ENCODE measurements around the gene KIF17. TPM values are rescaled to one million over a fixed set of nuclear protein-coding genes. Genes with fewer than 3 reads are reported as not detected.

Gene KIF17
- total RNA-seq, 4 donors from 2014 or later: 0.76 to 5.6 (median 2.1) TPM

DNA sequence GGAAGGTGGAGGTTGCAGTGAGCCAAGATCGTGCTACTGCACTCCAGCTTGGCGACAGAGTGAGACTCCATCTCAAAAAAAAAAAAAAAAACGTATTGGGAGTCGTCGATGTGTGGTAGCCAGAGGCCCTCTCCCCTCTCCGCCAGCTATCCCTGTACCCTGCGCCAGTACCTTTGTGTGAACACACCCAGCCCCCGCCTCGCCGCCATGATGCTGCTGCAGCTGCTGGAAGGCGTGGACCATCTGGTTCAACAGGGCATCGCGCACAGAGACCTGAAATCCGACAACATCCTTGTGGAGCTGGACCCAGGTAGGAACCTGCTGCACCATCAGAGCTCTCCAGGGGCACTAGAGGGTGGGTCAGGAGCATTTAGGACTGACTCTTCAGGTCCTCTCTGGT, 72.4 kb downstream of the KIF17 start:
- TF ChIP-seq, protein P1, sequence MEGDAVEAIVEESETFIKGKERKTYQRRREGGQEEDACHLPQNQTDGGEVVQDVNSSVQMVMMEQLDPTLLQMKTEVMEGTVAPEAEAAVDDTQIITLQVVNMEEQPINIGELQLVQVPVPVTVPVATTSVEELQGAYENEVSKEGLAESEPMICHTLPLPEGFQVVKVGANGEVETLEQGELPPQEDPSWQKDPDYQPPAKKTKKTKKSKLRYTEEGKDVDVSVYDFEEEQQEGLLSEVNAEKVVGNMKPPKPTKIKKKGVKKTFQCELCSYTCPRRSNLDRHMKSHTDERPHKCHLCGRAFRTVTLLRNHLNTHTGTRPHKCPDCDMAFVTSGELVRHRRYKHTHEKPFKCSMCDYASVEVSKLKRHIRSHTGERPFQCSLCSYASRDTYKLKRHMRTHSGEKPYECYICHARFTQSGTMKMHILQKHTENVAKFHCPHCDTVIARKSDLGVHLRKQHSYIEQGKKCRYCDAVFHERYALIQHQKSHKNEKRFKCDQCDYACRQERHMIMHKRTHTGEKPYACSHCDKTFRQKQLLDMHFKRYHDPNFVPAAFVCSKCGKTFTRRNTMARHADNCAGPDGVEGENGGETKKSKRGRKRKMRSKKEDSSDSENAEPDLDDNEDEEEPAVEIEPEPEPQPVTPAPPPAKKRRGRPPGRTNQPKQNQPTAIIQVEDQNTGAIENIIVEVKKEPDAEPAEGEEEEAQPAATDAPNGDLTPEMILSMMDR (IDR thresholded peaks at IDR 0.05): no peak
- TF ChIP-seq POLR2A (IDR thresholded peaks at IDR 0.05): no peak
- TF ChIP-seq EP300 (IDR thresholded peaks at IDR 0.05): no peak
- H3K27me3 ChIP-seq: no peaks in the 10 kb centered on the region
- H3K27ac ChIP-seq: no peak overlapping the region
- no peak for DNase-seq (ENCODE audit: low spot score in 2 of 2)
- 80% methylated on average over 14 of the region's 14 CpGs for WGBS
- H3K36me3 ChIP-seq: peaks cover 83% of the 10 kb centered on the region
- H3K4me1 ChIP-seq: no peaks in the 10 kb centered on the region
- no peaks in the 10 kb centered on the region for H3K9me3 ChIP-seq
- H3K4me3 ChIP-seq: no peak overlapping the region

DNA sequence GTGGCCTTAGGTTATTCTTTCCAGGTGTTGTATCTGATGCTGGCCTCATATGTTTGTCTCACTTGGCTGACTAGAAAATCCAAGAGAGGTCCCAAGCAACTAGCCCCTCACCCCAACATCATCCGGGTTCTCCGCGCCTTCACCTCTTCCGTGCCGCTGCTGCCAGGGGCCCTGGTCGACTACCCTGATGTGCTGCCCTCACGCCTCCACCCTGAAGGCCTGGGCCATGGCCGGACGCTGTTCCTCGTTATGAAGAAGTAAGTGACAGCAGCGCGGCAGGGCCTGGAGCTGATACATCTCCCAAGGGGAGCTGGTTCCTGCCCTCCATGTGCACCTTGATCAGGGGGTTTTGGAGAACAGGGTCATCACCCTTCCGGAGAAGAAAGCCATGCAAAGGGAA, 73.4 kb downstream of the KIF17 start:
- no peak overlapping the region for H3K27ac ChIP-seq
- TF ChIP-seq POLR2AphosphoS5 (IDR thresholded peaks at IDR 0.05) (no peak), EP300 (IDR thresholded peaks at IDR 0.05) (no peak), POLR2A (IDR thresholded peaks at IDR 0.05) (no peak)
- TF ChIP-seq, protein P1 (IDR thresholded peaks at IDR 0.05): no peak
- no peak for DNase-seq (ENCODE audit: low spot score in 2 of 2)
- H3K4me1 ChIP-seq: no peaks in the 10 kb centered on the region
- H3K27me3 ChIP-seq: no peaks in the 10 kb centered on the region
- 89% methylated on average over 13 of the region's 13 CpGs for WGBS
- H3K4me3 ChIP-seq: no peak overlapping the region
- H3K9me3 ChIP-seq: no peaks in the 10 kb centered on the region
- H3K36me3 ChIP-seq: peaks cover 83% of the 10 kb centered on the region

DNA sequence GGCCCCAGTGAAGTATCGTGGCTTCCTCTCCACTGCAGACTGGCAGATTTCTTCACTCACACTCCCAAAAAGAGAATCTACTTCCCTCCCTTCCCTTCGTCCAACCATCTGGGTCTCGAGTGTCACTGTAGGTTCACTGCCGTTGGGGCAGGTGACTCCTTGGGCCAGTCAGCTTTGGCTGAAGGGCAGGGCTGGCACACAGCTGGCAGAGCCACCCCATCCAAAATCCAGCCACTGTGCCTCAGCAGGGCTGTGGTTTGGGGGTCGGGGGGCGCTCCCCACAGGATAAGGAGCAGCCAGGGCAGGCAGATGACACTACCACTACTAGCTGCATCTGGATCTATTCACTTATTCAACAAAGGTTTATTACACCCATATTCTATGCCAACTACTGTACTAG, 74.7 kb downstream of the KIF17 start:
- Histone ChIP-seq H3K36me3 (peaks cover 83% of the 10 kb centered on the region), H3K4me3 (no peak overlapping the region), H3K27ac (no peak overlapping the region), H3K27me3 (no peaks in the 10 kb centered on the region), H3K9me3 (no peaks in the 10 kb centered on the region), H3K4me1 (no peaks in the 10 kb centered on the region)
- WGBS: 74% methylated on average over 6 of the region's 6 CpGs
- DNase-seq (ENCODE audit: low spot score in 2 of 2): no peak
- TF ChIP-seq, protein P1 (IDR thresholded peaks at IDR 0.05): no peak
- TF ChIP-seq EP300 (IDR thresholded peaks at IDR 0.05) (no peak), POLR2AphosphoS5 (IDR thresholded peaks at IDR 0.05) (no peak), POLR2A (IDR thresholded peaks at IDR 0.05) (no peak)

DNA sequence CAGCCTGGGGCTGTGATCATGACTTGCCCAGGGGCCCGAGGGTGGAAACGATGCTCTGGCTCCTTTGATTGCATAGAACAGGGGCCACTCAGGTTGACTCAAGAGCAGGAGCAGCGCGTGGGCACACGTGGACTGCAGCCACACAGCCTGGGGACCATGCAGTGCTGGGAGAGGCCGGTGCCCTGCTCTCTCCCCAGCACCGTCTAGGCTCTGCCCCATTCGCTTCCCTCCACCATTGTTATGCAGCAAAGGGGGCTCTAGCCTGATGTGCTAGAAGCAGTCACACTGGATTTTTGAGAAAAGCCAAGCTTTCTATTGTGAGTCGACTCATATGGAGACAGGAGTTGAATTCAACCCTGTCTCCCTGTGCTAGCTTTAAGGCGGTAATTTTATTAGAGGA, 75.8 kb downstream of the KIF17 start:
- WGBS: 84% methylated on average over 10 of the region's 10 CpGs
- DNase-seq (ENCODE audit: low spot score in 2 of 2): no peak
- no peak overlapping the region for H3K4me3 ChIP-seq
- no peaks in the 10 kb centered on the region for H3K9me3 ChIP-seq
- H3K27ac ChIP-seq: no peak overlapping the region
- TF ChIP-seq POLR2A (IDR thresholded peaks at IDR 0.05) (no peak), POLR2AphosphoS5 (IDR thresholded peaks at IDR 0.05) (no peak), EP300 (IDR thresholded peaks at IDR 0.05) (no peak)
- TF ChIP-seq, protein P1 (IDR thresholded peaks at IDR 0.05): no peak
- H3K36me3 ChIP-seq: peaks cover 86% of the 10 kb centered on the region
- no peaks in the 10 kb centered on the region for H3K4me1 ChIP-seq
- H3K27me3 ChIP-seq: no peaks in the 10 kb centered on the region

DNA sequence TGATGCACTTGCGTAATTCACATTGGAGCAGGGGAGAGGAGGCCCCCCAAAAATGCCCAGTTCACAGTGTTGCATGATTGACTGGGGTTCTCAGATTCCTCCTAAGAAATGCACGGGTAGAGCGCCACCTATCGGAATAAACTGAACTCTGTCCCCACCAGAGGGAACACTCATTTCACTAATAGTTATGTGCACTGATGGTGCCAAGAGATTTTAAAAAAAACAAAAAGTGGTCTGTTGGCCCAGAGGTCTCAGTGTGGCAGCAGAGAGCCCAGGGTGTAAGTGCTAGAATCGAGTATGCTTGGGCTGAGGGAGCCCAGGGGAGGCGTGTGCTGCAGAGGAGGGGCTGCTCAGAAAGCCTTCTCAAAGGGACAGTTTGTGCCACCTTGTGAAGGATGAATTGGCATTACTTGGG, 77.6 kb downstream of the KIF17 start:
- H3K36me3 ChIP-seq: peaks cover 76% of the 10 kb centered on the region
- WGBS: 31% methylated on average over 6 of the region's 6 CpGs
- H3K4me3 ChIP-seq: no peak overlapping the region
- DNase-seq (ENCODE audit: low spot score in 2 of 2): no peak
- H3K9me3 ChIP-seq: no peaks in the 10 kb centered on the region
- H3K4me1 ChIP-seq: peaks cover 2% of the 10 kb centered on the region
- TF ChIP-seq, protein P1 (IDR thresholded peaks at IDR 0.05): peak; percentile 68 to 74
- TF ChIP-seq POLR2AphosphoS5 (IDR thresholded peaks at IDR 0.05) (no peak), POLR2A (IDR thresholded peaks at IDR 0.05) (no peak), EP300 (IDR thresholded peaks at IDR 0.05) (no peak)
- H3K27ac ChIP-seq: no peak overlapping the region
- H3K27me3 ChIP-seq: no peaks in the 10 kb centered on the region

Data from suprapubic skin (tissue), 4 donors.